ELR (cell line): Measurements from ENCODE around the gene DRC7.

ENCODE experiments used
- DNase-seq: peaks from one replicate; pipeline ENCODE4 v3.0.0-alpha.2; 2015; ENCODE audit warnings: low read depth

Gene DRC7

DNA sequence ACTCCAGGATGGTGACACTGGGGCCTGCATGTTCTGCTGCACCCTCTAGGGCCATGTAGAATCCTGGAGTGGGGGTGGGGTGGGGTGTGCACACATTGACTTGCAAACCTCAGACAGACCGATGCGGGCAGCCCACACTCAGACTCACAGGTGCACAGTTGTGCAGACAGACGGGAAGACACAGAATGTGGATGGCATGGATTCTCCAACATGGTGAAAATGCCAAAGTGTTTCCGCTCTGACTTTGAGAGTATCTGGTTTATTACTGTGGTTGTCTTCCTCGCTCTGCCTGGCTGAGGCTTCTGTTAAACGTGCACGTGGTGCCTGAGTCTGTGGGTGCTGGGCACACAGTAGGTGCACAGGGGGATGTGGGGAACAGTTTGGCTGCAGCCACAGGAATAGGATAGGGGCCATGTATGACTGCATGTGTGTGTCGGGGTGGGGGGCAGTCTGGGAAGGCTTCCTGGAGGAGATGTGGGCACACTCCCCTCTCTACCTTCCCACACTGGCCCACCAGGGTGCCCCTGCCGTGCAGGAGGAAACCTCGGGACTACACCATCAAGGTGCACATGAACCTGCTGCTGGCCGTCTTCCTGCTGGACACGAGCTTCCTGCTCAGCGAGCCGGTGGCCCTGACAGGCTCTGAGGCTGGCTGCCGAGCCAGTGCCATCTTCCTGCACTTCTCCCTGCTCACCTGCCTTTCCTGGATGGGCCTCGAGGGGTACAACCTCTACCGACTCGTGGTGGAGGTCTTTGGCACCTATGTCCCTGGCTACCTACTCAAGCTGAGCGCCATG, 35.5 kb upstream of the DRC7 start:
- DNase-seq: no peak

DNA sequence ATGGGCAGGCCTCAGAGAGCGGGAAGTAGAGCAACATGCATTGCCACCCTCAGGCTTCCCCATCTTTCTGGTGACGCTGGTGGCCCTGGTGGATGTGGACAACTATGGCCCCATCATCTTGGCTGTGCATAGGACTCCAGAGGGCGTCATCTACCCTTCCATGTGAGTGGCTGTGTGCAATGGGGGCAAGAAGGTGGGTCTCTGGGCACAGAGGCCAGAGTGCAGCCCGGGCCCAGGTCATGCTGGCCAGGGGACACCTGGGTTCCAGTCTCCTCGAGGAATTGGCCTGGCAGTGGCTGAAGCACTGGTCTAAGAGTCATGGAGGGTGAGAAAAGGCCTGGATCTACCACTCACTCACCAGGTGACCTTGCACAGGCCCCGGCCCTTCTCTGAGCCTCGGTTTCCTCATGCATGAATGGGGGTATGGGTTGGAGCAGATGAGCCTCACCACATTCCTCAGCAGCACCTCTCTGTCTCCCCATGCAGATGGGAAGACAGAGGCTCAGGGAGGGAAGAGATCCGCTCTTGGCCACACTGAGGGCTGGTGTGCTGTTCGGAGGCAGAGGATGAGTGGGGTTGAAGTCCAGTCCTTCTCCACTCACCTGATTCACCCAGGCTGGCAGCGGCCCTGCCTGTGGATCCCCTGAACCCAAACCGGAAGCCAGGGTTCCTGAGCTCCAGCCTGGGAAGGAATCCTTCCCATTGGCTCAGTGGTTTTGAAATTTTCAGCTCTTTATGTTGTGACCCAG, 33.7 kb upstream of the DRC7 start:
- DNase-seq: no peak

DNA sequence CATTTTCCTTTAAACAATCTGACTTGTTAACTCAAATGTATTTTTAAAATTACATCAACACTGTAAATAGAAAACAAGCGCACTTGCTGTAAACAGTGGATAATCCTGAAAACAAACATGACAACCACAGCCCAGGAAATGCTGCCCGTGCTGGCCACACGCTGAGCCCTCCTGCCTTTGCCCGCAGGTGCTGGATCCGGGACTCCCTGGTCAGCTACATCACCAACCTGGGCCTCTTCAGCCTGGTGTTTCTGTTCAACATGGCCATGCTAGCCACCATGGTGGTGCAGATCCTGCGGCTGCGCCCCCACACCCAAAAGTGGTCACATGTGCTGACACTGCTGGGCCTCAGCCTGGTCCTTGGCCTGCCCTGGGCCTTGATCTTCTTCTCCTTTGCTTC, 33.1 kb upstream of the DRC7 start:
- DNase-seq: no peak

DNA sequence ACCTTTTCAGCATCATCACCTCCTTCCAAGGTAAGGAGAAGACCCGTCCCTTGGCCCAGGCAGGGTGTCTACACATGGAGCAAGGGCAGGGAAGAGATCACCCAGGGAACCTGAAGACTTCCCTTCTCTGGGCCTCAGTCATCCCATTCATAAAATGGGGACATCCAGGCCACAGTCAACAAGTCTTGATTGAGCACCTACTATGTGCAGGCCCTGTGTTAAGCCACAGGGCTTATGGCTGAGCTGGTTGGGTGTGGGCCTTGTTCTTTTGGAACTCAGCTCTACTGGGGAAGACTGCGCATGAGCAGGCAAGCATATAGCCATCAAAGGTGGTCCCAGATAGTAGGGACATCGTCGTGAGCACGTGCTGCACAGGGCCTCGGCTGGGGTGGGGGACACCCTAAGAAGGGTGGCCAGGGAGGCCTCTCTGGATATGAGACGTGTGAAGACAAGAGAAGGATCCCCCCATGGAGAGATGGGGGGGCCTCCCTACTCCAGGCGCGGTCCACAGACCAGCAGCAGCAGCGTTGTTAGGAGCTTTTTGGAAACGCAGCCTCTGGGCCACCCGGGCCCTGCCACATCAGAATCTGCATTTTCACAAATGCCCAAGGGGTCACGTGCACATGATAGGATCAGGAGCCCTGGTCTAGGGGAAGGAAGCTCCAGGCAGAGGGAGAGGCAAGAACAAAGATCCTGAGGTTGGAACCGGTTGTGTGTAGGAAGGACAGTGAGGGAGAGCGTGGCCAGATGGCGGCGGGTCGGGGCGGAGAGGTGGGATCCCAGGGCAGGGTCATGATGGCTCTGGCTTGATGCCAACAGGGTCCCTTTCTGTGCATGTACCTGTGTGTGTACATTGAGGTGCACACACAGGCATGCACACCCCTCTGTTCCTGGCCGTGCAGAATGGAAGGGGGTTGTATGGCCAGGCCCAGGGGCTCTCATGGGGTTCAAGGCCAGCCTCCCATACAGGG, 32.4 kb upstream of the DRC7 start:
- DNase-seq: no peak

DNA sequence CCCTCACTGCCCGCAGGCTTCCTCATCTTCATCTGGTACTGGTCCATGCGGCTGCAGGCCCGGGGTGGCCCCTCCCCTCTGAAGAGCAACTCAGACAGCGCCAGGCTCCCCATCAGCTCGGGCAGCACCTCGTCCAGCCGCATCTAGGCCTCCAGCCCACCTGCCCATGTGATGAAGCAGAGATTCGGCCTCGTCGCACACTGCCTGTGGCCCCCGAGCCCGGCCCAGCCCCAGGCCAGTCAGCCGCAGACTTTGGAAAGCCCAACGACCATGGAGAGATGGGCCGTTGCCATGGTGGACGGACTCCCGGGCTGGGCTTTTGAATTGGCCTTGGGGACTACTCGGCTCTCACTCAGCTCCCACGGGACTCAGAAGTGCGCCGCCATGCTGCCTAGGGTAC, 31.2 kb upstream of the DRC7 start:
- no peak for DNase-seq

DNA sequence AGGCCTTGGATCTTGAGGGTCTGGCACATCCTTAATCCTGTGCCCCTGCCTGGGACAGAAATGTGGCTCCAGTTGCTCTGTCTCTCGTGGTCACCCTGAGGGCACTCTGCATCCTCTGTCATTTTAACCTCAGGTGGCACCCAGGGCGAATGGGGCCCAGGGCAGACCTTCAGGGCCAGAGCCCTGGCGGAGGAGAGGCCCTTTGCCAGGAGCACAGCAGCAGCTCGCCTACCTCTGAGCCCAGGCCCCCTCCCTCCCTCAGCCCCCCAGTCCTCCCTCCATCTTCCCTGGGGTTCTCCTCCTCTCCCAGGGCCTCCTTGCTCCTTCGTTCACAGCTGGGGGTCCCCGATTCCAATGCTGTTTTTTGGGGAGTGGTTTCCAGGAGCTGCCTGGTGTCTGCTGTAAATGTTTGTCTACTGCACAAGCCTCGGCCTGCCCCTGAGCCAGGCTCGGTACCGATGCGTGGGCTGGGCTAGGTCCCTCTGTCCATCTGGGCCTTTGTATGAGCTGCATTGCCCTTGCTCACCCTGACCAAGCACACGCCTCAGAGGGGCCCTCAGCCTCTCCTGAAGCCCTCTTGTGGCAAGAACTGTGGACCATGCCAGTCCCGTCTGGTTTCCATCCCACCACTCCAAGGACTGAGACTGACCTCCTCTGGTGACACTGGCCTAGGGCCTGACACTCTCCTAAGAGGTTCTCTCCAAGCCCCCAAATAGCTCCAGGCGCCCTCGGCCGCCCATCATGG, 30.5 kb upstream of the DRC7 start:
- peak; percentile 40 for DNase-seq

DNA sequence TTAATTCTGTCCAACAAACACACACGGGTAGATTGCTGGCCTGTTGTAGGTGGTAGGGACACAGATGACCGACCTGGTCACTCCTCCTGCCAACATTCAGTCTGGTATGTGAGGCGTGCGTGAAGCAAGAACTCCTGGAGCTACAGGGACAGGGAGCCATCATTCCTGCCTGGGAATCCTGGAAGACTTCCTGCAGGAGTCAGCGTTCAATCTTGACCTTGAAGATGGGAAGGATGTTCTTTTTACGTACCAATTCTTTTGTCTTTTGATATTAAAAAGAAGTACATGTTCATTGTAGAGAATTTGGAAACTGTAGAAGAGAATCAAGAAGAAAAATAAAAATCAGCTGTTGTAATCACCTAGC, 30.0 kb upstream of the DRC7 start:
- DNase-seq: no peak

DNA sequence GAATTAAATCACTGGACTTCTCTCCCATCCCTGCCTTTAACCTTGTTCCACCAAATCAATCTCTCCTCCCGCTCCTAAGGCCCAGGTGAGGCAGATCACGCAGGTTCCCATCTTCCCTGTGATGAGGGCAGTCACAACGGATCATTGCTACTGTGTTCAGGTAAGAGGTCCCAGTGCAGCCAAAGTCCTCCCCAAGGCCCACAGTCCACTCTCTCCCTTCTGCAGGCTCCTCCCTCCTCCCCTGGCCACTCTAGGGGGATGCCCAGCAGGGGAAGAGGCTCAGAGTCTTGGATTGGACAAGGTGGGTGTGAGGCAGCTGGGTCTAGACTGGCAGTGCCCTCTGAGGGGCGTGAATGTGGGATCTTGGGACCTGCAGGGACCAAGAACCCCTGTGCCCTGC, 29.1 kb upstream of the DRC7 start:
- no peak for DNase-seq

DNA sequence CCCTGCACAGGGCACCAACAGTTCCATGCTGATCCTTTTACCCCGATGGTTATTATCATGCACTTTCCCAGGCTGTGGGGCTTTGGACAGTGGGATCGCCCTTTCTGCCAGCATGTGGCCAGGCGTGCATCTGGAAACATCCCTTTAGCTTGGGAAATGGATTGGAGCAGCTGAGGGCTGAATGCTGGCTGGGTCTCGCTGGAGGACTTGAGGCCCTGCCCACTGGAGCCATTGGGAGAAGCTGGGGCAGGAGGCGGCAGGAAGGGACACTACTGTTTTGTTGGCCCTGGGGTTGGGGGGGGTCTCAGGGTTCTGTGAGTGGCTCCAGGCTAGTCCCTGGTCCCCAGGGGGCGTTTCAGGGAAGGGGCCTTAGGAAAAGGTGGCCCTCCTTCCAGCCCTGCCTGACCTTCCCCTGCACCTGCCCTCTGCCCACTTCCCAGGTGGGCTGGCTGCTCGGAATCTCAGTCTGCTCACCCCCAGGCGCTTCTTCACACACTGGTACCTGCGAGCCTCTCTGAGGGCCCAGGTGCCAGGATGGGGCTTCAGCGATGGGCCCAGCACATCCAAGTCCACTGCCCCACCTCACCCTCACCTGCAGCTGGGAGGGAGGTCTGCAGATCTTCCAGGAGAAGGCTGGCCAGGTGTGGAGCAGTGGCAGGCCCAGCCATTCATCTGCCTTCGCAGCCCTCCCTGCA, 28.1 kb upstream of the DRC7 start:
- no peak for DNase-seq

DNA sequence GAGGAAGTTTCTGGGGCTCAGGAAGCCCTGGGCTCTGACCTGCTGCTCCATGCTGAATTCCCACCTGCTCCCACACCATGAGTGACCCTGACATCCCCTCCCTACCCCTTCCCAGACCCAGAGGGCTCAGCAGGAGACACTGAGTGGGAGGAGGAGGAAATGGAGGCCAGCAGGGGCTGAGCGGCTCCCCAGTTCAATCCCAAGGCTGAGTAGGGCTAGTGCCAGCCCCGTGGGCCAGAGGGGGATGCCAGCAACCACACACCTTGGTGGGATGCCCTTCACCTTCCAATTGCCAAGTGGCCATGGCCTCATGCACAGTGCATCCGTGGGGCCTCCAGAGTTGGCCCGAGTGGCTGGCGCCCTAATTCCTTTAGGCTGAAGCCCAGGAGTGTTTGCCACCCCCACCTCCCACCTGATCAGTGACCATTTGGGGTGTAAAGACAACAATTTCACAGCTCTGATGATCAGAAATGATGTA, 27.5 kb upstream of the DRC7 start:
- no peak for DNase-seq

DNA sequence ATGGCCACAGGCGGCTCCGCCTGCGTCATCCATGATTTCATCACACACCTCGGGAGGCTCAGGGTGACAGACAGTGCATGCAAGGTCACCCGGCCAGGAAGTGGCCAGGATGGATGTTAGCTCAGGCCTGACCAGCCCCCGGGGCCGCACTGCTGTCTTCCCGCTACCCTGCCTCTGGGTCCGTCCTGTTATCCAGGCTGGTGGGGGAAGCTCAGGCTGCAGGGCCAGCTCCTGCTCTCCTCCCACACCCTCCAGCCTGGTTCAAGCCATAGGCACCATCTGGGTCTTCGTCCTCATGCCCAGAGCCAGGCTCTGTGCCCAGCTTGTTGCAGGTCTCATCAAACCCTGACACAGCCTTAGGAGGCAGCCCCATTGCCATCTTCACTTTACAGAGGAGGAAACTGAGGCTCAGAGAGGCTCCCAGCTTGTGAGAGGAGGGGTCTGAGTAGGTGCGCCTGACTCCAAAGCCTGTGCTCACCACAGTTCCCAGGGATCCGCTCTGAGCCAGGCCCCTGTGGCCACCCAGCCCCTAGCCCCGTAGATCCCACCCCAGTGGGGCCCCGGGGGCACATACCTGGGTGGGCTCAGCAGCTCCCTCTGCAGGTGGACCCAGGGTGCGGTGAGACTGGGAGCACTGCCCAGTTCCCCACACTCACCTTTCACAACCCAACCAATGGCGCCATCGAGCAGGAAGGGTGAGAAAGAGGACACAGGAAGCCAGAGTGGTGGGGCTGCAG, 26.9 kb upstream of the DRC7 start:
- DNase-seq: peak; percentile 73

DNA sequence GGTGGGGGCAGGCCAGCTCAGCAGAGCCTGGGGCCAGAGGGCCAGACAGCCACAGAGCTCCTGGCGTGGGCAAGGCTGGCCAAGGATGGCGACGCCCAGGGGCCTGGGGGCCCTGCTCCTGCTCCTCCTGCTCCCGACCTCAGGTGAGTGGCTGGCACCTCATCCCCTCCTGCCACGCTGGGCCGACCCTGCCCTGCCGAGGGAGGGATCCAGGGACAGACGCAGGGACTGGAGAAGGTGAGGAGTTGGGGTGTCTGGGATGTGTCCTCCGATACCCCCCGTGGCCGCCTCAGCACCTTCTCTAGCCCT, 26.4 kb upstream of the DRC7 start, which contains the start of gene ADGRG3:
Gene ADGRG3 (plus strand): TSS at position 44 of the 309 bp plus-strand sequence. CDS start 42 bp downstream, at position 86.
- DNase-seq: no peak

DNA sequence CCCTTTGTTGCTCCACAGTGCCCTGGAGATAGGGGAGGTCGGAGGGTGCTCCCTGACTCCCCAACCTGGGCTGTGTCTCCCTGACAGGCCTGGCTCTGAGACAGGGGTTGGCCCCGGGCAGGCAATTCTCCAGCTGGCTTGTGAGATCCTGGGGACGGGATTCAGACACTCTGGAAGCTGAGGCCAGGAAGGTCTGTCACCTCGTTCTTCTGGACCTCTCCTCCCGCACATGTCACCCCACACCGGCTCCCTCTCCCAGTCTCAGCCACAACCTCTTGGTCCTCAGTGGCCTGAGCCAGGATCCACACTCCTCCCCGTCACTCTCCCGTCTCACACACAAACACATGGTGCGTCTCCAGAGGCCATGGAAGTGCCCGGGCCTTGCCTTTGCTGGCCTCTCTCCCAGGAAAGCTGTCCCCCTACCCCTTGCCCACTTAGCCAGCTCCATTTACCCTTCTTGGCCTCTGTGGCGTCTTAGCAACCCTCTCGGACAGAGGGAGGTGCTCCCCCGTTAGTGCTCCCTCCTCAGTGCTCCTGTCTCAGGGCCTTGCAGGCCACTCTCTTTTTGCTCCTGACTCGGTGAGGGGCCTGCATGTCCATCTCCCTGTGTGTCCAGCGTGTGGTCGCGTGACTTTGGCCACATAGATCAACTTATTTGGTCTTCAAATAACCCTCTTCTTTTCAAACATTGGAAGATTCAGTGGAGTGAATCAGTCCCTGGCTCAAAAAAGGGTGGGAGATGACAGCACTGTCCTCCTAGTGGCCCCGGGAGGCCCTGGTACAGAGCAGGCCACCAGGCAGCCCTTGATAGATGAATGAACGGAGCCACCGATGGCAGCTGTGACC, 25.8 kb upstream of the DRC7 start:
- no peak for DNase-seq

DNA sequence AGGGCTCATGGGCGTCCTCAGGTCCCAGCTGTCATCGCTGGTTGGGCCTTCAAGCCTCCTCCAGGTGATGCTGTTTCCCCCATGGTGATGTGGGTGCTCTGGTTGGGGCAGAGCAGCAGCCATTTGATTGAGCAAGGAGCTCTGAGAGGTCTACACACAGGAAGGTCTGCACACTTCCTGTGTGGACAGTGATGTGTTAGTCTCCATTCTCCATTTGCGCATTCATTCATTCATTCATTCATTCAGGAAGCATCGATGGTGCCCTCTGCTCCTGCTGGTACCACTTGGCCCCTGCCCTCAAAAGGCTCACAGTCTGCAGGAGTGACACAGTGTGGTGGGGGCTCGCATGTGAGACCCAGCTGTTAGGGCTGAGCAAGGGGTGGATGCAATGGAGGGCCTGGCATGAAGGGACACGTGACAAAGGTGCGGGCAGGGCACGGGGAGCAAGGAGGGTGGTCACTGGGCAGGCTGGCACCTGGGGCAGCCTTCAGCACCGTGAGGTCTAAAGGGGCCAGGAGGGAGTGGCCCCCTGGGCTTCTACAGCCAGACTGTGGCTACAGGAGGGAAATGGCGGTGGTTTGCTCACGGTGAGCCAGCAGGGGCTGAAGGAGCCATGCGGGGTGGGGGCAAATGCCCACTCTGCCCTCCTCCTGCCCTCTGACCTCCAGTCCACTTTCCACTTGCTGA, 25.0 kb upstream of the DRC7 start:
- no peak for DNase-seq

DNA sequence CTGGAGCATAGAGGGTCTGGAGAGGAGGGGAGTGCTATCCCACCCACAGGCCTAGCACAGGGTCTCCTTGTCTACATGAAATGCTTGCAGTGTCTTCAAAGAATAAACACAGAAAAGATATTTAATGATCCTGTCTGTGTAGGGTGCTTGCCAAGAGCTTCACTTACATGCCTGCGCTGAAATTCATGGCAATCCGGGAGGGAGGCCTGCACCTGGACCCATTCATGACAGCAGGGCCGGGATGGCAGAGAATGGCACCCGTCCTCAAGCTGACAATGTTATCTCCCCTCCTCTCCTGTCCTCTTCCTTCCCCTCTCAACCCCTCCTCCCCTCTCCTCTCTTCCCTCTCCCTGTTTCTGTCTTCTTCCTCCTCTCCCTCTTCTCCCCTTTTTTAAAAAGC, 24.4 kb upstream of the DRC7 start:
- no peak for DNase-seq

DNA sequence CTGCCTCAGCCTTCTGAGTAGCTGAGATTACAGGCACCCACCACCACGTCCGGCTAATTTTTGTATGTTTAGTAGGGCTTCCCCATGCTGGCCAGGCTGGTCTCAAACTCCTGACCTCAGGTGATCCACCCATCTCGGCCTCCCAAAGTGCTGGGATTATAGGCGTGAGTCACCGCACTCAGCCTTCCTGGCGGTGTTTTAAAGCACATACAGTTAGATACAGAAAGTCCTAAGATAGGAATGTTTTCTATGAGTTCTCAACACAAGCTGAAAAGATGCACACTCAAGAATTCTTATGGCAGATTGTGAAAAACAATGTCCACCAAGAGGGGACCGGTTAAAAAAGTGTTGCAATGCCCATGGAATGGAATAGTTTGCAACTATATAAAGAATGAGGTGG, 23.2 kb upstream of the DRC7 start:
- peak; percentile 41 for DNase-seq

DNA sequence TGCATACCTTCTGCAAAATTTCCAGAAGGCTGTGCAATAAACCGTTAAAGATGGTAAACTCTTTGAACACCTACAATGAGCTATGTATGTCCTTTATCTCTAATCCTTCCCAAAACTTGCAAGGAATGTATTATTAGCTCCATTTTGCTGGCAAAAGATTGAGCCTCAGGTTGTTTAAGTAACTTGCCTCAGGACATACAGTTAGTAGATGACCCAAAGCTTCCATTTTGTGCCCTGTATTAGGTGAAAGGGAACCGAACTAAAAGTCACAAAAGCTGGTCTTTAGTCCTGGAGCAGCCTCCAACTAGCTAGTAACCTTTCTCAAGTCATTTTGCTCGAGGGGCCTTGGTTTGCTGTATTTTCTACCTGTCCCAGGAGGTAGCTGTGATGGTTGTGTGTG, 22.2 kb upstream of the DRC7 start:
- DNase-seq: no peak

DNA sequence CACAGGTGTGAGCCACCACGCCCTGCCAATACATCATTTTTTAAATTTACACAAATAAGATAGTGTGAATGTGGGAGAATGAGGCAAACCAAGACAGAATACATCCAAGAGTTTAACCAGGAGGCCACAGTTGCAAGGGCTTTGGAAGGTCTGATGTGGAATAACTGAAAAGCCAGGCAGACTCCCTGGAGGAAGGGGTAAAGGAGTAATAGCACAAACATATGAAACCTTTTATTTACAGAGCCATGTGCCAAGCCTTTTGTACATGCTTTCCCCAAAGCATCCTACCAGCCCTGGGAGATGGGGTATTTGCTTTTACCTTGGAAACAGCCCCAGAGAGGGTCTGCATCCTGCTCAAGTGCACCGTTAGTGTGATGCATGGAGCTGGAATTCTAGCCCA, 21.8 kb upstream of the DRC7 start:
- no peak for DNase-seq
